HG03066 (cell line): ENCODE results near the gene SH3BP1.

Source experiments
- ATAC-seq: cut with Tn5 transposase; IDR thresholded peaks from one replicate; pipeline ENCODE4 v1.9.1; 2021; ENCODE audit warnings: low read depth; ENCODE audit not compliant: unreplicated experiment

SH3BP1 gene

DNA sequence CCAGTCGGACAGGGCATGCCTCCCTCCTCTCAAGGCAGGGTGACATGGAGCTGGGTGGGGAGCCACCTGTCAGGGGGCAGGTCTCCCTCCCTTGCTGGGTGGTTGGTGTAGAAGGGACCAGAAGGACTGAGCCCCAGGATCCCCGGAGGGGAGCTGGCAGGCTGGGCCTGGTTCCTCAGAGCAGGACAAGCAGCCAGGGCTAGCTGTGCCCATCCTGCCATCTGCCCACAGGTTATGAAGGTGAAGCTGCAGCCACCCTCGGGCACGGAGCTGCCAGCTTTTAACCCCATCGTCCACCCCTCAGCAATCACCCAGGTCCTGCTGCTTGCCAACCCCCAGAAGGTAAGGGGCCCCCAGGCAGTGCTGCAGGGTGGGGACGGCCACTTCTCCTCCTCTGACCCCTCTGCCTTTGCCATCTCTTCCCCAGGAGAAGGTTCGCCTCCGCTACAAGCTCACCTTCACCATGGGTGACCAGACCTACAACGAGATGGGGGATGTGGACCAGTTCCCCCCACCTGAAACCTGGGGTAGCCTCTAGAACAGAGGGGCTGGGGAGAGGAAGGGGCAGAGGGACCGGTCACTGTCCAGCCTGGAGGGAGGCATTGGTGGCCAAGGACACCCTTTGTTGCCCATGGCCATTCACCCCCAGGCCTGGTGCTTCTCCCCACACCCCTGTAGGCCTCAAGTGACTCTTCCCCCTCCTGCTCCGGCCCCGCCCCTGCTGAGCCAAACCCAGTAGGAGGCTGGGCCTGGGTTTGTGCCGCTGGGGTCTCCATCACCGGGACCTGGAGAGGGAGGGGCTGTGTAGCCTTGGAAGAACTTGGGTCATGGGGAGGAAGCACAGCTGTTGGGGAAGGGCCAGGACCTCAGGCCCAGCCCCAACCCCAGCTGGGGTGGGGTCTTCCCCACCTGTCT lies 7.0 kb upstream of the SH3BP1 start:
- peak; percentile 3 for ATAC-seq

DNA sequence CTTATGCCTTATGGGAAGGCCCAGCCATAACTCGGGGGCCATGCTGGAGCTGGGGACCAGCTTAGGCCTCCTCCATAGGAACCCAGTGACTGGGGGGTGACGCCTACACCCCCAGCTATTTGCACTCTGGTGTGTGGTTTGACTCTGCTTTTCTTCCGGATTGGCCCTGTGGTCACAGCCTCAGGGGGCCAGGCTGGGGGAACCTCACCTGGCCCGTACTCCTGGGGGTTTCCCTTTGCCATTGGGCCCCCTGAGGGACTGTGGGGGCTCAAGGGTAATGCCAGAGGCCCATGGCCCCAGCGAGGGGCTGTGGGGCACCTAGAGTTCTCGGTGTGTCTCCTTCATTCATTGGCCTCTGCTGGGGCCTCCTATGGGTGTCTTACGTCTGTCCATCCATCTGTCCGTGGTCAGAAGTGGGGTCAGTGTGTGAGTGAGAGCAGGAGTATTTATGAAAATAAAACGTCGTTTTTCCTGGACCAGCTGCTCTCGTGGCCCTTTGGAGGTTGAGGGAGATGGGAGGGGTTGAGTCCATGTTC lies 6.3 kb upstream of the SH3BP1 start:
- ATAC-seq: peak; percentile 50

DNA sequence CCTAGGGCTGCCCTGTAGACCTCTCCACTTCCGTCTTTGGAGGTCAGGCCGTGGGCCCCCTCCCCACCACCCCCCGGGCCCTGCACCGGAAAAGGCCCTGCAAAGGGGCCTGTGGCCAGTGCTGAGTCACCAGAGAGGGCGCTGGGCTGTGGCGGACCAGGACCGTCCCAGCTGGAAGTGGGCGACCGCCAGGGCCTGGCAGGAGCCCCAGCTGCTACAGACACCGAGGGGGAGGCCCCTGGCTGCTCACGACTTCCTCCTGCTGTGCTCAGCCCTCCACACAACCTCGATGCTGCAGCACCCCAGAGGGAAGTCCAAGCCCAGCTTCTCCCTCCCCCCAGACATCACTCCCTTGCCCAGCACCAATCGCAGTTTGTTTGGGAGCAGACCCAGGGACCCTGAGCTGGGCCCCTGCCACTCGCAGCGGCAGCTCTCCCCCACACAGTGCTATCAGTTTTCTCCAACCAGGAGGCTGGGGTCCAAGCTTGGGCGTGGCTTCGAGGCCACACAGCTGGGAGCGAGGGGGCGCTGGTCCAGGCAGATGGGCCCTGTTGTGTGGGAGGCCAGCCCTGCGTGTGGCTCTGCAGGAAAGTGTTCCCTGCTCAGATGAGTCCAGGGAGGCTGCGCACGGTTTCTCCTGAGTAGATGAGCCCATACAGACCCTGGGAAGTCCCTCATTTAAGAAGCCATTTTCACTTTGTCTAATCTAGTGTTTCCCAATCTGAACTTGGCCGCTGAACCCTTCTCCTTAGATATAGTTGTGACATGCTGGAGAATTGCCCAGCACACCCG lies 5.6 kb upstream of the SH3BP1 start:
- peak; percentile 51 for ATAC-seq

GRCh38 chr22:37634417-37634924 lies 5.0 kb upstream of the SH3BP1 start:
- no peak for ATAC-seq

DNA sequence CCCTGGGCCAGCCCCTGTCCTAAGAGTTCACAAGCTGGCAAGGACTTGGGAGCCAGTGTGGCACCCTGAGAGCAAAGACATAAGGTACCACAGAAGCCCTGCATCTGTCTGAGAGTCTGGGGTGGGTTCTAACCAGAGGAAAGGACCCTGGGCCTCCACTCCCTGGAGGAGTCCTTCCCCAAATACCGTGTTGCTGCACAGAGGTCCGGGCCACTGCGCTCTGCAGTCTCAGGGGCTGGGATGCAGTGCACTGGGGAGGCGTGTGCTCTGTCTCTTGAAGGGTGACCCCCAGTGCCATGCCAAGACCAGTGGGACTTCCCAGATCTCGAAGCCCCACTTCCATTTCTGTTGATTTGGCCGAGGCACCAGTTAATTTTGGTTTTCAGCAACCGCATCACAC lies 4.3 kb upstream of the SH3BP1 start:
- ATAC-seq: no peak

DNA sequence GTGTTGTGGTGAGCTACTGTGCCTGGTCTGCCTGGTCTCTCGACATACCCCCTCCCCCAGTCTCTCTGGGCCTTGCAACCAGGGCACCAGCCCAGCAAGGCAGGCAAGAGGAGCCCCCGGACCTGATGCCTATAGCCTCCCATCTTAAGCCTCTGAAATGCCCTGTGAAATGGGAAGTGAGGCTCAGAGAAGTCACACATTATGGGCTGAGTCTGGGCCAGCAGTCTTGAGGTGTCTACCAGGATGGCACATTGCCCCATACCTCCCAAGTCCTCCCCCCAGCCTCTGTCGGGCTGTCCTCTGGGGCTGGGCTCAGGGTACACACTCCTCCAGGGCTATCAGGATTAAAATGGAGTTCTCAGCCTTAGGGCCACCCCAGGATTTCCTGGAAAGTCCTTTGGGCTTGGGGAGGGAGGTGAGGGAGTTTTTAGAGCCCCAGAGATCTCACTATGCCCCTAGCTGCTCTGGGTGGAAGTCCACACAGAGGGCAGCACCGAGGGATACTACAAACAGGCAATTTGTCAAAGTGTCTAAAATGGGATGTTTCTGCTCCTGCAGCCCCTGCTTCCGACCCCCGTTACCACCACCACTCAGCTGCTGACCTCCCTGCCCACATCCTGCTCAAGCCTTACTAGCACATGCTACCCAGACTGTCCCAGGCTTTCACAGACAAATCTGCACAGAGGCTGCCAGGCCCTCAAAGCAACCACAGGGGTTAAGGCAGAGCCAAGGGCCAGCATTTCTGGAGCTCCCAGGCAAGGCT lies 3.1 kb upstream of the SH3BP1 start:
- ATAC-seq: no peak

- ATAC-seq: no peak
Measured at GRCh38 chr22:37636949-37637273, 2.6 kb upstream of the SH3BP1 start.

DNA sequence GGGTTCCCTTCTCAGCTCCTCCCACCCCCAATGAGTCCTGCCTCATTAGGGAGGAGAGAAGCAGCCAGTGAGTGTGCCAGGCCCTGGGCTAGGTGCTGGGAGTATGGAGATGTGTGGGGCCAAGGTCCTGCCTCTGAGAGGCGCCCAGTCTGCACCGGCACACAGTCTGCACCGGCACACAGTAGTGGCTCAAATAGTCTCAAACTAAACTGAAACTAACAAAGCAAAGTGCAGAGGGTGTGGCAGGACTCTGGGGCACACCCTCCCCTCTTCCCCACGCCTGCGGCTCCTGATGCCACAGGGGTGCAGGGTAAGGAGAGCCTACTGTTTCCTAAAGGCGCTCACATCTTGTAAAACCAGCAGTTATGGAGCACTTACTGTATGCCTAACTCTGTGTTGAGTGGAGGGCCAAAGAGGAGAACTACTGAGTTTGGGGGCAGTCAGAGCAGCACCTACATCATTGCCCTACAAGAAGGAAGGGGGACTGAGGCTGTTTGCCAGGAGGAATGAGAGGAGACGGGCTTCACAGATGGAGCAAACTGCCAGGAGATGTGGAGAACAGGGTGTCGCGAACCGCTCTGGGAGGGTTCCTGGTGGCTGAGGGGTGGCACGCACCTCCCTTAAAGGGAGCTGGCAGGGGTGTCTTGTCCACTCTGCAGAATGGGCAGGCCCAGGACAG lies 939 bp upstream of the SH3BP1 start:
- ATAC-seq: no peak

- no peak for ATAC-seq
Measured at GRCh38 chr22:37639771-37640590, 512 bp downstream of the SH3BP1 start.

- no peak for ATAC-seq
Measured at GRCh38 chr22:37640591-37641560, 1.4 kb downstream of the SH3BP1 start.

DNA sequence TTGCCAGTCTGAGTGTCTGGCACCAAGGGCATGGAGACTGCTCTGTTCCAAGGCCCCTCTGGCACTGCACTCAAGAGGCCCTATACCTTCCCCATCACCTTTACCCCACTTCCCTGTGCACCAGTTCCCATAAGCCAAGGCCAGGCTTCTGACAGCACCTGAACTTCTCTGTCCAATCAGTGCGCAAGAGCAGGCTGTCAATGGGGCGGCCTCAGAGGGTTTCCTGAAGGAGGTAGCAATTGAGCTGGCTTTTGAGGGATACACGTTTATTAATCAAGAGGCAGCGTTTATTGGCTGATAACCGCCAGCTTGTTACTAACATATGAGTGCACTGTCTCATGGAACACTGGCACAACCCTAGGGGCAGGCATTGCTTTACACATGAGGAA lies 2.1 kb downstream of the SH3BP1 start:
- no peak for ATAC-seq

DNA sequence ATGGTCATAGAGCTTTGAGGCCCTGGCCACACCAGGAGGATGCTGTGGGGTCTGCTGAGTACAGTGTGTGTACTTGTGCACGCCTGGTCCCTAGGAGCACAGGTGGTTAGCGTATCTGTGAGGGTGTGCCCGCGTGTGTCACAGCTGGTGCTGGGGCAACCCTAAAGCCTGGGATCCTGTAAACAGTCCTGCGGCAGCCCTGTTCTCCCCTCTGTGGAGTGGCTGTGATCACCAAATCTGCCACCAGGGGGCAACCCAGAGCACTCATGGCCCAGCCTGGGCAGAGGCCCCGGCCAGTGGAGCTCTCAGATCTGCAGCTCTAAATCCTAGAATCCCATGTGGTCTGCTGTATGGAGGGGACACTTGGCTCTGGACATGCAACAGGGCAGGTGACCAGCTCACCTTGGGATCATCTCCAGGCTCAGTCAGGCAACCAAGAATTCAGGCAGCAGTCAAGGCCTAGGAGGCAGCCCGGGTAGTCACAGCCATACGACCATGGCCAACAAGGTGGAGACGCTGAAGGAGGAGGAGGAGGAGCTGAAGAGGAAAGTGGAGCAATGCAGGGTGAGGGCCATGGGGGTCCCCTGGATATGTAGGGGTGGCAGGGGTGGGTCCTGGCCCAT lies 3.9 kb downstream of the SH3BP1 start:
- ATAC-seq: peak; percentile 45

- ATAC-seq: no peak
Measured at GRCh38 chr22:37647317-37647716, 7.8 kb downstream of the SH3BP1 start.

GRCh38 chr22:37647928-37648327 lies 8.5 kb downstream of the SH3BP1 start:
- no peak for ATAC-seq

DNA sequence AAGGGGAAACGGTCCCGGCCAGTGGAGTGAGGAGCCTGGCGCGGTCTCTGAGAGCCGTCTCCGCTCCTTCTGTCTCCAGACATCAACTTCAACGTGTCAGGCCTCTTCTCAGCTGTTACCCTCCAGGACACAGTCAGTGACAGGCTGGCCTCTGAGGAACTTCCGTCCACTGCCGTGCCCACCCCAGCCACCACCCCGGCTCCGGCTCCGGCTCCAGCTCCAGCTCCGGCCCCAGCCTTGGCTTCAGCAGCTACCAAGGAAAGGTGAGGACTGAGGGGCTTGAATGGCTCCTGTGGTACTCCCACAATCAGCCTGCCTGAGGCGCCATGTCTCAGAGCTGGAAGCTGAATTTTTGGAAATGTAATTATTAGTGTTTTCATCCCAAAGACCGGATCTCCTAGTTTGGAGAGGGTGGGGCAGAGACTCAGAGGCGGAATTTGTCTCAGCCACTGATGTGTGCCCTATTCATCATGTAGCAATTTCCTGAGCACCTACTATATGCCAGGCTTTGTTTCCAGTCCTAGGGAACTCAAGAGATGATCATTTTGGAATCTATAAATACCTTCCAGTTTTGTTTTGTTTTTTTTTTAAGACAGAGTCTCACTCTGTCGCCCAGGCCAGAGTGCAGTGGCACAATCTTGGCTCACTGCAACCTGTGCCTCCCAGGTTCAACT lies 11.1 kb downstream of the SH3BP1 start:
- no peak for ATAC-seq

GRCh38 chr22:37654563-37655251 lies 15.2 kb downstream of the SH3BP1 start:
- no peak for ATAC-seq

DNA sequence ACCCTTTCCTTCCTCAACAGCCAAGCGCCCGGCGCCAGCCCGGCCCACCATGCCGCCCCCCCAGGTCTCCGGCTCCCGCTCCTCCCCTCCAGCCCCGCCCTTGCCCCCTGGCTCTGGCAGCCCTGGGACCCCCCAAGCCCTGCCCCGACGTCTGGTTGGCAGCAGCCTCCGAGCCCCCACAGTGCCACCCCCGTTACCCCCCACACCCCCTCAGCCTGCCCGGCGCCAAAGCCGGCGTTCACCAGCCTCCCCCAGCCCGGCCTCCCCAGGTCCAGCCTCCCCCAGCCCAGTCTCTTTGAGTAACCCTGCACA lies 15.7 kb downstream of the SH3BP1 start:
- ATAC-seq: no peak
